Loucy (cell line): Measurements from ENCODE around the gene TPM1.
"Not testable (repeated sequence)": the region's sequence is repeated elsewhere in the genome, so short reads cannot be mapped to it uniquely, and the experiment has no call there.

Source experiments
- EZH2phosphoT487 ChIP-seq: fragments of 200-600 bp; IDR thresholded peaks from 2 replicates; pipeline ENCODE4 v1.6.1; 2018; ENCODE audit warnings: antibody characterized with exemption, mild to moderate bottlenecking, moderate library complexity, borderline replicate concordance
- TF ChIP-seq, protein P1 (sequence below): fragments of 200-600 bp; sonication (generic); conservative IDR thresholded peaks from 2 replicates; pipeline ENCODE4 v1.5.1; 2014; ENCODE audit warnings: mild to moderate bottlenecking, antibody characterized with exemption, low read length

DNA sequence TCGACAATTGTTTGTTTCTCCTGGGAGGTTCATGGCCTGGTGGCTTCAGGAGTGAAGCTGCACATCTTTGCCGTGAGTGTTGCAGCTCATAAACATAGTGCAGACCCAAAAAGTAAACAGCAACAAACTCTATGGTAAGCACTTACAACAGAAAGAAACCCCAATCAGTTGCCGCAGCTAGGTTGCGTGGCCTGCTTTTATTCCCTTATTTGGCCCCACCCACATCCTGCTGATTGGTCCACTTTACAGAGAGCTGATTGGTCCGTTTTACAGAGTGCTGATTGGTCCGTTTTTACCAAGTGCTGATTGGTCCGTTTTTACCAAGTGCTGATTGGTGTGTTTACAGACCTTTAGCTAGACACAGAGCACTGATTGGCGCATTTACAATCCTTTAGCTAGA, 62.8 kb downstream of the TPM1 start:
- TF ChIP-seq, protein P1, sequence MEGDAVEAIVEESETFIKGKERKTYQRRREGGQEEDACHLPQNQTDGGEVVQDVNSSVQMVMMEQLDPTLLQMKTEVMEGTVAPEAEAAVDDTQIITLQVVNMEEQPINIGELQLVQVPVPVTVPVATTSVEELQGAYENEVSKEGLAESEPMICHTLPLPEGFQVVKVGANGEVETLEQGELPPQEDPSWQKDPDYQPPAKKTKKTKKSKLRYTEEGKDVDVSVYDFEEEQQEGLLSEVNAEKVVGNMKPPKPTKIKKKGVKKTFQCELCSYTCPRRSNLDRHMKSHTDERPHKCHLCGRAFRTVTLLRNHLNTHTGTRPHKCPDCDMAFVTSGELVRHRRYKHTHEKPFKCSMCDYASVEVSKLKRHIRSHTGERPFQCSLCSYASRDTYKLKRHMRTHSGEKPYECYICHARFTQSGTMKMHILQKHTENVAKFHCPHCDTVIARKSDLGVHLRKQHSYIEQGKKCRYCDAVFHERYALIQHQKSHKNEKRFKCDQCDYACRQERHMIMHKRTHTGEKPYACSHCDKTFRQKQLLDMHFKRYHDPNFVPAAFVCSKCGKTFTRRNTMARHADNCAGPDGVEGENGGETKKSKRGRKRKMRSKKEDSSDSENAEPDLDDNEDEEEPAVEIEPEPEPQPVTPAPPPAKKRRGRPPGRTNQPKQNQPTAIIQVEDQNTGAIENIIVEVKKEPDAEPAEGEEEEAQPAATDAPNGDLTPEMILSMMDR = not testable (repeated sequence)
- TF ChIP-seq EZH2phosphoT487 = not testable (repeated sequence)
